HL-60 (cell line): ENCODE results near the gene ADCY1.

Experiments used
- DNase-seq, 2 experiments: peaks; one replicate each; pipeline ENCODE4 v3.0.0-alpha.2; 2010 to 2020; ENCODE audit warnings: low read depth in 1 of 2, low spot score in 1 of 2
- H3K27ac ChIP-seq: fragments of 250-450 bp; sonication (Bioruptor Pico); replicated peaks from 2 replicates; pipeline ENCODE4 v1.5.1; 2020; ENCODE audit warnings: mild to moderate bottlenecking, moderate library complexity
- H3K27me3 ChIP-seq: fragments of 250-450 bp; sonication (Bioruptor Pico); 2 replicates; pipeline ENCODE4 v1.5.1; 2021; ENCODE audit warnings: mild to moderate bottlenecking, moderate library complexity; ENCODE audit not compliant: insufficient read depth, poor library complexity, severe bottlenecking
- H3K4me3 ChIP-seq: replicated peaks from 2 replicates; pipeline ENCODE4 v1.5.1; 2011; ENCODE audit warnings: mild to moderate bottlenecking, control low read depth, low read length; ENCODE audit not compliant: insufficient read depth
- CTCF ChIP-seq: IDR thresholded peaks from one replicate; pipeline ENCODE4 v1.5.1; 2011; ENCODE audit warnings: low read length, control low read depth, inconsistent platforms; ENCODE audit not compliant: insufficient read depth
- GABPA ChIP-seq: IDR thresholded peaks from 2 replicates; pipeline ENCODE4 v1.6.1; 2012; ENCODE audit warnings: low read depth
- POLR2AphosphoS5 ChIP-seq: IDR thresholded peaks from 2 replicates; pipeline ENCODE4 v1.6.1; 2012; ENCODE audit warnings: low read depth
- SPI1 ChIP-seq: IDR thresholded peaks from 2 replicates; pipeline ENCODE4 v1.6.1; 2012; ENCODE audit warnings: low read depth, mild to moderate bottlenecking, borderline replicate concordance
- TF ChIP-seq, protein P1 (sequence below): IDR thresholded peaks from 2 replicates; pipeline ENCODE4 v1.6.1; 2012; ENCODE audit warnings: low read depth; ENCODE audit not compliant: insufficient replicate concordance

The ADCY1 gene

GRCh38 chr7:45623157-45623556 lies 49.0 kb downstream of the ADCY1 start:
- H3K27me3 ChIP-seq = no peaks in the 10 kb centered on the region
- no peak for DNase-seq
- H3K27ac ChIP-seq = no peak overlapping the region
- TF ChIP-seq POLR2AphosphoS5 = no peak
- no peak for TF ChIP-seq CTCF
- TF ChIP-seq SPI1 = no peak
- TF ChIP-seq GABPA = no peak
- TF ChIP-seq, protein P1, sequence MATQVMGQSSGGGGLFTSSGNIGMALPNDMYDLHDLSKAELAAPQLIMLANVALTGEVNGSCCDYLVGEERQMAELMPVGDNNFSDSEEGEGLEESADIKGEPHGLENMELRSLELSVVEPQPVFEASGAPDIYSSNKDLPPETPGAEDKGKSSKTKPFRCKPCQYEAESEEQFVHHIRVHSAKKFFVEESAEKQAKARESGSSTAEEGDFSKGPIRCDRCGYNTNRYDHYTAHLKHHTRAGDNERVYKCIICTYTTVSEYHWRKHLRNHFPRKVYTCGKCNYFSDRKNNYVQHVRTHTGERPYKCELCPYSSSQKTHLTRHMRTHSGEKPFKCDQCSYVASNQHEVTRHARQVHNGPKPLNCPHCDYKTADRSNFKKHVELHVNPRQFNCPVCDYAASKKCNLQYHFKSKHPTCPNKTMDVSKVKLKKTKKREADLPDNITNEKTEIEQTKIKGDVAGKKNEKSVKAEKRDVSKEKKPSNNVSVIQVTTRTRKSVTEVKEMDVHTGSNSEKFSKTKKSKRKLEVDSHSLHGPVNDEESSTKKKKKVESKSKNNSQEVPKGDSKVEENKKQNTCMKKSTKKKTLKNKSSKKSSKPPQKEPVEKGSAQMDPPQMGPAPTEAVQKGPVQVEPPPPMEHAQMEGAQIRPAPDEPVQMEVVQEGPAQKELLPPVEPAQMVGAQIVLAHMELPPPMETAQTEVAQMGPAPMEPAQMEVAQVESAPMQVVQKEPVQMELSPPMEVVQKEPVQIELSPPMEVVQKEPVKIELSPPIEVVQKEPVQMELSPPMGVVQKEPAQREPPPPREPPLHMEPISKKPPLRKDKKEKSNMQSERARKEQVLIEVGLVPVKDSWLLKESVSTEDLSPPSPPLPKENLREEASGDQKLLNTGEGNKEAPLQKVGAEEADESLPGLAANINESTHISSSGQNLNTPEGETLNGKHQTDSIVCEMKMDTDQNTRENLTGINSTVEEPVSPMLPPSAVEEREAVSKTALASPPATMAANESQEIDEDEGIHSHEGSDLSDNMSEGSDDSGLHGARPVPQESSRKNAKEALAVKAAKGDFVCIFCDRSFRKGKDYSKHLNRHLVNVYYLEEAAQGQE = no peak
- H3K4me3 ChIP-seq = no peak overlapping the region

DNA sequence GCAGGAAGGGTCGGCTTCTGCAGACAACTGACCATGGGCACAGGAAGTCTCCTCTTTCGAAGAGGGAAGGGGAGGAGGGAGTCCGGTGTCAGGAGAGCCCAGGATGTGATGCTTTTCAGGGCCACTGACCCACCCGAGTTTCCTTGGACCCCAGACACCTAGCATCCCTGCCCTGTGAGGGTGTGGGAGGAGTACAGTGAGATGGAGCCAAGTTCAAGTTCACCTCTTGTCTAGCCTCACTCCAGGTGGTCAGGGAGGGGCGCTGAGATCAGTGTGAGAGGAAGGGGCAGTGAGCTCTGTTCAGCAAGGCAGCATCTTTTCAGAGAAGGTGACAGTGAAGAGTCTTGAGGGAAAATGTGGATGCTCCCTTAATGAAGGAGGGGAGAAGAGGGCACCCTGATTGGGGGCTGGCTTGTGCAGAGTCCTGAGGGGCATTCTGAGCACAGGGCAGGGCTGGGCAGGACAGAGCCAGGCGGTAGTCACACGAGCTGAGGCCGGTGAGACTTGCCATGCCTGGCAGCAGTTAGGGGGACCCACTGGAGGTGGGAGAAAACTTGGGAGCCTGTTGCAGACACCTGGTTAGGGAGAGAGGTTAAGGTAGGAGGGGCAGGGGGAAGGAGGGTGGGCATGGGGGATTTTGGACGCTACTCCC lies 49.7 kb downstream of the ADCY1 start:
- Histone ChIP-seq H3K27me3 (no peaks in the 10 kb centered on the region), H3K4me3 (no peak overlapping the region), H3K27ac (no peak overlapping the region)
- no peak for DNase-seq
- TF ChIP-seq, protein P1 = no peak
- no peak for TF ChIP-seq CTCF

- Histone ChIP-seq H3K27me3 (no peaks in the 10 kb centered on the region), H3K27ac (no peak overlapping the region), H3K4me3 (no peak overlapping the region)
- no peak for DNase-seq
- TF ChIP-seq SPI1 (no peak), POLR2AphosphoS5 (no peak), CTCF (no peak), GABPA (no peak)
- TF ChIP-seq, protein P1 = no peak
These were observed 50.2 kb downstream of the ADCY1 start for GRCh38 chr7:45624392-45624760.
